Gastrocnemius medialis (tissue), 4 donors: ENCODE data around the gene LIN7A.

Source experiments
- CTCF ChIP-seq, 5 experiments: fragments of 450-650 bp in 3 of 5; fragments of 200-600 bp in 2 of 5; sonication (generic) in 2 of 5; IDR thresholded peaks in 4 of 5; conservative IDR thresholded peaks in 1 of 5; 1 replicate in 4 of 5; 2 replicates in 1 of 5; pipeline ENCODE4 v1.5.1; 2016 to 2019; ENCODE audit warnings: antibody characterized with exemption in 5 of 5, mild to moderate bottlenecking in 3 of 5, moderate library complexity in 3 of 5
- POLR2A ChIP-seq, 2 donors: fragments of 450-650 bp; IDR thresholded peaks; one replicate each; pipeline ENCODE4 v1.6.1; 2017; ENCODE audit warnings: antibody characterized with exemption in 2 of 2, mild to moderate bottlenecking in 2 of 2, moderate library complexity in 2 of 2

DNA sequence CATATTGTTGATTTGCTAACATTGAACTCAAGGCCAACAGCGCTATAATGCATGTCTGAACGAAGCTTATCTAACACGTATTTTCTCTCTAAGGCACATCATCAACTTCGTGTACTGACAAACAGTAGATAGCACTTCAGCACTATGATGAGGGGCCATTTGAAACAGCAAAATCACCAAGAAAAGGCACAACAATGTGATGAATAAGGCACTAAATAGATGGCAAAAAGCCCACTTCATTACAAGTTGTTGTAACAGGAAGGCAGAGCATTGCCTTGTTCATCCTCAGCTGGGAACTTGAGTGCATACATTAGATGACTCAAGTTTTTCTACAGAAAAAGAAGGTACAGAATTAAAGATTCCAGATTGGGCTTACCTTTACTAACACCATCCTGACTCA lies 75.2 kb downstream of the LIN7A start:
- no peak for TF ChIP-seq CTCF (IDR thresholded peaks at IDR 0.05 in 4 of 5, conservative IDR thresholded peaks at IDR 0.05 in 1 of 5)
- TF ChIP-seq POLR2A (IDR thresholded peaks at IDR 0.05): no peak
